Large intestine (tissue), 3 donors: Measurements from ENCODE around the gene RFPL1. TPM values are rescaled to one million over a fixed set of nuclear protein-coding genes. Genes with fewer than 3 reads are reported as not detected.
"Not testable (repeated sequence)": the region's sequence is repeated elsewhere in the genome, so short reads cannot be mapped to it uniquely, and the experiment has no call there.

ENCODE experiments used
- DNase-seq, 2 donors: peaks; one replicate each; pipeline versions ENCODE4 v3.0.0 to v3.0.0-alpha.2; 2013
- H3K27ac ChIP-seq: one replicate; pipeline ENCODE4 v1.5.1; 2013; ENCODE audit warnings: low read length
- H3K27me3 ChIP-seq: 2 replicates; pipeline ENCODE4 v1.6.1; 2013; ENCODE audit warnings: low read length; ENCODE audit not compliant: control insufficient read depth, insufficient read depth
- H3K36me3 ChIP-seq: 2 replicates; pipeline ENCODE4 v1.6.1; 2013; ENCODE audit warnings: low read length; ENCODE audit not compliant: control insufficient read depth, insufficient read depth
- H3K4me1 ChIP-seq: one replicate; pipeline ENCODE4 v1.6.1; 2013; ENCODE audit warnings: low read length; ENCODE audit not compliant: control insufficient read depth, insufficient read depth
- H3K4me3 ChIP-seq: one replicate; pipeline ENCODE4 v1.5.1; 2013; ENCODE audit warnings: low read length
- H3K9me3 ChIP-seq: one replicate; pipeline ENCODE4 v1.6.1; 2013; ENCODE audit warnings: mild to moderate bottlenecking, low read depth, low read length, moderate library complexity; ENCODE audit not compliant: control insufficient read depth
- WGBS: methylation state at CpG from one replicate; pipeline ENCODE4 v1.1.5; 2013; ENCODE audit warnings: low lambda C conversion rate; ENCODE audit not compliant: insufficient coverage; 5-methylcytosine and 5-hydroxymethylcytosine counted together
- polyA plus RNA-seq: library from polyadenylated mRNA; unstranded; fragments of 120-200 nt; gene quantifications from one replicate; pipeline ENCODE4 v1.2.1, GENCODE V29; 2013

The RFPL1 gene
- polyA plus RNA-seq, 1 donor, result 0.37 TPM

DNA sequence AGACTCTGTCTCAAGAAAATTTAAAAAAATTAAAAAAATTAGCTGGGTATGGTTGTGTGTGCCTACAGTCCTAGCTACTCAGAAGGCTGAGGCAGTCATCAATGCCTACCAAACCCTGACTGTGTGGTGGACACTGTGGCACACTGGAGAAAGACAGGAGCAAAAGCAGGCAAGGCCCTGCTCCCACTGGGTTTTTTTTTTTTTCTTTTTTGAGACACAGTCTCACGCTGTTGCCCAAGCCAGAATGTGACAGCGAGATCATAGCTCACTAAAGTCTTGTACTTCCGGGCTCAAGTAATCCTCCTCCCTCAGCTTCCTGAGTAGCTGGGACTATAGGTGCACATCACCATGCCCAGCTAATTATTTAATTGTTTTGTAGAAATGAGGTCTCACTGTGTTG, 46.3 kb downstream of the RFPL1 start:
- peaks cover 12% of the 10 kb centered on the region for H3K4me1 ChIP-seq
- H3K36me3 ChIP-seq, result peaks cover 7% of the 10 kb centered on the region
- no peak overlapping the region for H3K4me3 ChIP-seq
- H3K27me3 ChIP-seq, result peaks cover 22% of the 10 kb centered on the region
- WGBS, result no CpG with 5 or more reads among the region's 3 CpGs
- H3K27ac ChIP-seq, result no peak overlapping the region
- peaks cover 8% of the 10 kb centered on the region for H3K9me3 ChIP-seq
- no peak for DNase-seq

DNA sequence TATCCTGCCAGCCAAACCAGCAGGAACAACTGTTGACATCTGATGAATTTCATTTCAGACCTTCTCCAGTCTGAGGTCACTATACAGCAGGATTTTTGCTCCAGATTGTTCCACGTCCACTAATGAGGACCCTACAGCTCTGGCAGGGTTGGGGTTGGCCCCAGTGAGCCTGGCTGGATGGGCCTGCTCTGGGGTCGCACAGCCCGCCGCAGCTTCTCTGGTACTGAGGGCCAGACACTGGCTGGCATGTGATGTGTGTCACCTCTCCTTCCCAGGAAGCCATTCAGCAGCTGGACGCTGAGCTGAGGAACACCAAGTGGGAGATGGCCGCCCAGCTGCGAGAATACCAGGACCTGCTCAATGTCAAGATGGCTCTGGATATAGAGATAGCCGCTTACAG, 47.1 kb downstream of the RFPL1 start:
- Histone ChIP-seq H3K36me3 (peaks cover 7% of the 10 kb centered on the region), H3K27ac (no peak overlapping the region), H3K27me3 (peaks cover 14% of the 10 kb centered on the region), H3K9me3 (peaks cover 5% of the 10 kb centered on the region), H3K4me3 (no peak overlapping the region), H3K4me1 (peaks cover 10% of the 10 kb centered on the region)
- DNase-seq, result no peak
- no CpG with 5 or more reads among the region's 8 CpGs for WGBS

- Histone ChIP-seq H3K4me3 (no peak overlapping the region), H3K27me3 (no peaks in the 10 kb centered on the region), H3K27ac (no peak overlapping the region), H3K9me3 (no peaks in the 10 kb centered on the region), H3K4me1 (no peaks in the 10 kb centered on the region), H3K36me3 (peaks cover 7% of the 10 kb centered on the region)
- no peak for DNase-seq
- no CpG with 5 or more reads among the region's 6 CpGs for WGBS
Measured at GRCh38 chr22:29487426-29487986, 49.1 kb downstream of the RFPL1 start.

- WGBS, result no CpG with 5 or more reads among the region's 8 CpGs
- not testable (repeated sequence) for H3K4me3 ChIP-seq, H3K27ac ChIP-seq, H3K4me1 ChIP-seq, H3K36me3 ChIP-seq, DNase-seq, H3K27me3 ChIP-seq, H3K9me3 ChIP-seq
Measured at GRCh38 chr22:29489127-29489780, 50.9 kb downstream of the RFPL1 start.

- no peak for DNase-seq
- WGBS, result no CpG with 5 or more reads among the region's 6 CpGs
- Histone ChIP-seq H3K4me3 (no peak overlapping the region), H3K4me1 (no peaks in the 10 kb centered on the region), H3K27me3 (no peaks in the 10 kb centered on the region), H3K27ac (no peak overlapping the region), H3K9me3 (no peaks in the 10 kb centered on the region), H3K36me3 (peaks cover 5% of the 10 kb centered on the region)
Measured at GRCh38 chr22:29491012-29491411, 52.6 kb downstream of the RFPL1 start.

Other genes starting within 250 kb of the RFPL1 start
- gene EMID1, start 232.7 kb upstream of the RFPL1 start, polyA plus RNA-seq, result 152 TPM
- gene RHBDD3, start 170.6 kb upstream of the RFPL1 start, polyA plus RNA-seq, result 26.3 TPM
- 276 TPM for gene EWSR1, start 170.3 kb upstream of the RFPL1 start, polyA plus RNA-seq
- gene GAS2L1, start 131.9 kb upstream of the RFPL1 start, polyA plus RNA-seq, result 6.1 TPM
- 1.0 TPM for gene RASL10A, start 122.9 kb upstream of the RFPL1 start, polyA plus RNA-seq
- 60.6 TPM for gene AP1B1, start 50.0 kb upstream of the RFPL1 start, polyA plus RNA-seq
- 5.6 TPM for gene NEFH, start 41.6 kb downstream of the RFPL1 start, polyA plus RNA-seq
- 24.3 TPM for gene THOC5, start 115.2 kb downstream of the RFPL1 start, polyA plus RNA-seq
- 125 TPM for gene NIPSNAP1, start 142.5 kb downstream of the RFPL1 start, polyA plus RNA-seq
- 12.1 TPM for gene NF2, start 165.1 kb downstream of the RFPL1 start, polyA plus RNA-seq